ENCODE results near the gene THBD. TPM values are rescaled to one million over a fixed set of nuclear protein-coding genes. Genes with fewer than 3 reads are reported as not detected.

The THBD gene
- total RNA-seq, 4 donors from 2014 or later, result 12.0 to 77.4 (median 39.5) TPM

- H3K36me3 ChIP-seq, result no peaks in the 10 kb centered on the region
- ATAC-seq, result no peak
- H3K27me3 ChIP-seq, result peaks cover 4% of the 10 kb centered on the region
- H3K9me3 ChIP-seq, result no peaks in the 10 kb centered on the region
- H3K4me1 ChIP-seq, result peaks cover 0 to 18% (median 4%) of the 10 kb centered on the region in 3 donors
- no peak overlapping the region for H3K27ac ChIP-seq
- TF ChIP-seq POLR2A (IDR thresholded peaks at IDR 0.05) (no peak), EP300 (IDR thresholded peaks at IDR 0.05) (no peak), CTCF (IDR thresholded peaks at IDR 0.05) (no peak), POLR2AphosphoS5 (IDR thresholded peaks at IDR 0.05) (no peak)
- no peak overlapping the region for H3K4me3 ChIP-seq
- 59 to 63% methylated on average over 2 of the region's 2 CpGs for WGBS, 2 donors (ENCODE audit: low coverage in 1 of 2)
These were observed 30.5 kb upstream of the THBD start for GRCh38 chr20:23079926-23080325.

- WGBS, 2 donors (ENCODE audit: low coverage in 1 of 2), result 73% methylated on average over 4 of the region's 6 CpGs
- Histone ChIP-seq H3K4me1 (peaks cover 0 to 18% (median 4%) of the 10 kb centered on the region in 3 donors), H3K27me3 (peaks cover 4% of the 10 kb centered on the region), H3K27ac (no peak overlapping the region), H3K9me3 (no peaks in the 10 kb centered on the region), H3K4me3 (no peak overlapping the region), H3K36me3 (no peaks in the 10 kb centered on the region)
- TF ChIP-seq POLR2AphosphoS5 (IDR thresholded peaks at IDR 0.05) (no peak), CTCF (IDR thresholded peaks at IDR 0.05) (peak in 1 of 4 experiments; percentile 26), POLR2A (IDR thresholded peaks at IDR 0.05) (no peak), EP300 (IDR thresholded peaks at IDR 0.05) (no peak)
- ATAC-seq, result no peak
These were observed 29.5 kb upstream of the THBD start for GRCh38 chr20:23079016-23079351.

- Histone ChIP-seq H3K27me3 (peaks cover 4% of the 10 kb centered on the region), H3K4me1 (peaks cover 0 to 18% (median 4%) of the 10 kb centered on the region in 3 donors), H3K4me3 (no peak overlapping the region), H3K27ac (no peak overlapping the region), H3K9me3 (no peaks in the 10 kb centered on the region), H3K36me3 (no peaks in the 10 kb centered on the region)
- ATAC-seq, result no peak
- WGBS, 2 donors (ENCODE audit: low coverage in 1 of 2), result 43 to 56% methylated on average over 2 to 5 of the region's 5 CpGs
- TF ChIP-seq EP300 (IDR thresholded peaks at IDR 0.05) (no peak), POLR2AphosphoS5 (IDR thresholded peaks at IDR 0.05) (peak; percentile 55)
These were observed 29.0 kb upstream of the THBD start for GRCh38 chr20:23078351-23079015.

- ATAC-seq, result no peak
- Histone ChIP-seq H3K27ac (no peak overlapping the region), H3K27me3 (peaks cover 4% of the 10 kb centered on the region), H3K4me3 (no peak overlapping the region), H3K9me3 (no peaks in the 10 kb centered on the region), H3K36me3 (no peaks in the 10 kb centered on the region), H3K4me1 (peaks cover 0 to 18% (median 4%) of the 10 kb centered on the region in 3 donors)
- TF ChIP-seq EP300 (IDR thresholded peaks at IDR 0.05), result no peak
- TF ChIP-seq POLR2AphosphoS5 (IDR thresholded peaks at IDR 0.05), result no peak
- TF ChIP-seq POLR2A (IDR thresholded peaks at IDR 0.05), result no peak
- TF ChIP-seq CTCF (IDR thresholded peaks at IDR 0.05), result no peak
- WGBS, 2 donors (ENCODE audit: low coverage in 1 of 2), result 77 to 95% methylated on average over 4 of the region's 4 CpGs
These were observed 27.8 kb upstream of the THBD start for GRCh38 chr20:23077277-23077676.

- Histone ChIP-seq H3K36me3 (no peaks in the 10 kb centered on the region), H3K4me1 (peaks cover 0 to 11% (median 4%) of the 10 kb centered on the region in 3 donors), H3K9me3 (no peaks in the 10 kb centered on the region), H3K27ac (no peak overlapping the region), H3K27me3 (peaks cover 4% of the 10 kb centered on the region), H3K4me3 (no peak overlapping the region)
- 93 to 94% methylated on average over 2 of the region's 3 CpGs for WGBS, 2 donors (ENCODE audit: low coverage in 1 of 2)
- TF ChIP-seq POLR2AphosphoS5 (IDR thresholded peaks at IDR 0.05) (no peak), EP300 (IDR thresholded peaks at IDR 0.05) (no peak), CTCF (IDR thresholded peaks at IDR 0.05) (no peak)
- ATAC-seq, result no peak
These were observed 24.6 kb upstream of the THBD start for GRCh38 chr20:23074052-23074451.
